Measurements from ENCODE around the gene SEC22B. TPM values are rescaled to one million over a fixed set of nuclear protein-coding genes. Genes with fewer than 3 reads are reported as not detected.

SEC22B gene
- total RNA-seq = 60.1 and 66.5 TPM in 2 replicates

DNA sequence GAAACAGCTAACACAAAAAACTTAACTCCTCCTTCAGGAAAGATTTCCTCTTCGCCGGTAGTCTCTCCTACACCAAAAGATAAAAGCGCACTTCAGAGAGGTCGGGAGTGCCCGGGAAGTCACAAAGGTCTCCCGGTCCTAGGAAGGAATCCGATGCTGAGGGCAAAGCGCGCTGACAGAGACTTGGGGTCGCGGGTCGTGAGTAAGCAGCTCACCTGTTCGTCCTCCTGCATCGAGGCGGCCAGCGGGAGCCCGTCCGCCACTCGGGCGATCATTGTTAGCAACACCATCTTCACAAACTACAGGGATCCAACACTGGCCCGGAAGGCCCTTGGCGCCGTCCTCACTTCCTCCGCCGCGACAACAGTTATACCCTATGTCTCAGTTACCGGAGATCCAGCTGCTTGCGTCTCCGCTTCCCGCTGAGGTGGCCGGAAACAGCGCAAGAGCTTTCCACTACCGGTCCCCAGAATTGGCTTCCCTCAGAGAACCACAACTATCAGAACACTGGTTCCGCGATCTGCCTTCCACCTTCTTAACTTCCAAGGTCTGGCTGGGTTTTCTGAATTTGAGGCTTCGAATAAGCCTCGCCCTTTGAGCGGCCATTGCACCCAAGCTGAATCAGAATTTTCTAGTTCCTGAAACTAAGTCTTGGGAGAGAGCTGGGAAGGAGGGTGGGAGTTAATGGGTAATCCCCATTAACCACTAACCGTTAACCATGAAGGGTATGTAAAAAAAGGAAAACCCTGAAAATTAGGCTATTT, at the start of gene SEC22B:
TSS of gene SEC22B (minus strand) at position 429 of the 764 bp plus-strand sequence. CDS start at position 290, 139 bp downstream.

Small RNA genes lying within 50 kb of the gene (small RNA-seq; reads per million reads assigned to genes)
- gene RNU6-465P = not detected

Other genes starting within 250 kb of the SEC22B start
- gene NOTCH2, start 106.9 kb downstream of the SEC22B start, total RNA-seq = 220 and 263 TPM in 2 replicates
- 13.1 and 13.8 TPM in 2 replicates for gene NBPF8, start 238.5 kb upstream of the SEC22B start, total RNA-seq

Measured in hair follicle dermal papilla cell (primary cell).